Activated naive CD8-positive, alpha-beta T cell treated with anti-CD3 and anti-CD28 coated beads for 36 hours (primary cell): ENCODE results near the gene RPL35A. TPM values are rescaled to one million over a fixed set of nuclear protein-coding genes. Genes with fewer than 3 reads are reported as not detected.
A peak's percentile ranks its signal among the peaks of the same experiment; 100 is the strongest.
"Not testable (repeated sequence)": the region's sequence is repeated elsewhere in the genome, so short reads cannot be mapped to it uniquely, and the experiment has no call there.

Experiments
- DNase-seq: peaks from one replicate; pipeline ENCODE4 v3.0.0; 2021
- H3K27ac Mint-ChIP-seq: one replicate; pipeline ENCODE4 v1.8.0; 2022; ENCODE audit warnings: mild to moderate bottlenecking, moderate library complexity, mixed read lengths
- H3K27me3 Mint-ChIP-seq: one replicate; pipeline ENCODE4 v1.8.0; 2022; ENCODE audit warnings: mild to moderate bottlenecking, mixed read lengths
- H3K36me3 Mint-ChIP-seq: one replicate; pipeline ENCODE4 v1.8.0; 2021; ENCODE audit warnings: mild to moderate bottlenecking, mixed read lengths
- H3K4me1 Mint-ChIP-seq: one replicate; pipeline ENCODE4 v1.8.0; 2021; ENCODE audit warnings: mixed read lengths
- H3K4me3 Mint-ChIP-seq: one replicate; pipeline ENCODE4 v1.8.0; 2022; ENCODE audit warnings: mild to moderate bottlenecking, moderate library complexity, mixed read lengths
- H3K9me3 Mint-ChIP-seq: one replicate; pipeline ENCODE4 v1.8.0; 2022; ENCODE audit warnings: mixed read lengths
- total RNA-seq, 2 experiments: library from RNA; stranded (reverse); gene quantifications; one replicate each; pipeline ENCODE4 v1.2.3, GENCODE V29; 2021

RPL35A gene
- total RNA-seq = 1,000 to 10,000 TPM; 1,619 to 1,626 TPM

DNA sequence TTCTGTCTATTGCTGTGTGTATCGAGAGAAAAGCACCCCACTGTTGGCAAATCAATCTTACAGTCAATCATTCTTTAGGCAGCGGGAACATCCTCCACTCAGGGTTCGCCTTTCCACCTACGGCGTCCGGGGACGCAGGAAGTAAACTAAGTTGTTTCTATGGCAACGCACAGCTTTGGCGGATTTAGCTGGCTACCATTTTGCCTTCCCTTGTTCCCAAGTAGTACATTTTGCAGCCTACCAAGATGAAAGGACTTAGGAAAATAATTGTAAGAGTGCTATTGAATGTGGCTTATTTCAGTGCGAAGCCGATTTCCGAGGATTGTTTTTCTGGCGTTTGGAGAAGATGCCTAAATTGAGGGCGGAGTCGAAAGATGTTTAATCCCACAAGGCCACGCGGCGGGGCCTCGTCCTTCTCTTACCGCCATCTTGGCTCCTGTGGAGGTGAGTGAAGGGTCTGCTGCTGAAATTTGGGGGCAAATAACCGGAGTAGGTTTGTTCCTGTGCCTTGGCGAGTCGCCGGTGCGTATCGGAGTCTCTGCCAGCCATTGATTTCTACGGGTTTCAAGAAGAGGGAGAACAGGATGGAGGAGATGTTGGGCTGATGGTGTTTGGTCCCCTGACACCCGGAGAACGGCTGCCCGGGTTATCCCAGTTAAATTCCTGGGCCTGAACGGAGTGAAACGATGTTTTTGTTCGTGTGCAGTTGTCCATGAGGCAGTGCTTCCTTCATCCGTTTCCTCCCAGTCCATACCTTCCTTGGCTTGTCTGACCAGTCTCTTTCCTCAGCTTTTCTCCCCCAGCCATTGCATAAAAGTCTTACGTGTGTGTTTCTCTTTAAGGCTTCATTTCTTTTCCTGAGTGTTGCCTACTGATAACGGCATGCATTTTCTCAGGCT, at the start of gene RPL35A:
Gene RPL35A, plus strand, starts transcription at position 413 of the 899 bp plus-strand sequence. CDS start 778 bp downstream, outside the sequence.
- Mint-ChIP-seq H3K4me1 (peaks cover 31% of the 10 kb centered on the region), H3K27me3 (no peaks in the 10 kb centered on the region), H3K4me3 (peak within 1 kb of the TSS; percentile 95), H3K27ac (peak within 1 kb of the TSS; percentile 99), H3K36me3 (peaks cover 48% of the 10 kb centered on the region), H3K9me3 (no peaks in the 10 kb centered on the region)
- DNase-seq = peak; percentile 82

GRCh38 chr3:197901626-197902025, 48.4 kb upstream of the RPL35A start:
- Mint-ChIP-seq H3K36me3 (no peaks in the 10 kb centered on the region), H3K27me3 (no peaks in the 10 kb centered on the region), H3K27ac (no peak overlapping the region), H3K4me3 (no peak overlapping the region), H3K4me1 (peaks cover 9% of the 10 kb centered on the region), H3K9me3 (no peaks in the 10 kb centered on the region)
- DNase-seq = no peak

- peaks cover 19% of the 10 kb centered on the region for H3K4me1 Mint-ChIP-seq
- H3K4me3 Mint-ChIP-seq = peak overlapping the region; percentile 25
- peaks cover 1% of the 10 kb centered on the region for H3K36me3 Mint-ChIP-seq
- no peaks in the 10 kb centered on the region for H3K9me3 Mint-ChIP-seq
- no peaks in the 10 kb centered on the region for H3K27me3 Mint-ChIP-seq
- DNase-seq = peak; percentile 81
- H3K27ac Mint-ChIP-seq = peak overlapping the region; percentile 42
Measured at GRCh38 chr3:197906023-197906849, 43.8 kb upstream of the RPL35A start.

DNA sequence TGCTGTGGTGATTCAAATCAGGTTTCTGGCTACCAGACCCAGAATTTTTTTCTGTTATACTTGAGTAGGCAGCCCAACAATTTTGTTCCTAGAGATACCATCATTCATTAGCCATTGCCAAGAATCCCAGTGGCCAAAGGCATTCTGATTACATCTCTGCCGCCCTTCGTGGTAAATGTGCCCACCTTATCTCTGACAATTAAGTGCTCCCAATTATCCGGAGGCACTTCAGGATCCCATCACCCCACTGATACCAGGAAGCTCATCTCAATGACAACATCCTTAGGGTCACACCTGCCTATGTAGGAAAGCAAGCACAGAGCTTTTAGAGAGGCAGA, 43.2 kb upstream of the RPL35A start:
- DNase-seq = no peak
- Mint-ChIP-seq H3K9me3 (no peaks in the 10 kb centered on the region), H3K4me1 (peaks cover 19% of the 10 kb centered on the region), H3K4me3 (no peak overlapping the region), H3K36me3 (peaks cover 1% of the 10 kb centered on the region), H3K27me3 (no peaks in the 10 kb centered on the region), H3K27ac (peak overlapping the region; percentile 61)

GRCh38 chr3:197907196-197907595, 42.8 kb upstream of the RPL35A start:
- DNase-seq = no peak
- H3K4me1 Mint-ChIP-seq = peaks cover 19% of the 10 kb centered on the region
- H3K36me3 Mint-ChIP-seq = peaks cover 1% of the 10 kb centered on the region
- H3K27me3 Mint-ChIP-seq = no peaks in the 10 kb centered on the region
- H3K4me3 Mint-ChIP-seq = no peak overlapping the region
- H3K9me3 Mint-ChIP-seq = no peaks in the 10 kb centered on the region
- H3K27ac Mint-ChIP-seq = peak overlapping the region; percentile 61

DNA sequence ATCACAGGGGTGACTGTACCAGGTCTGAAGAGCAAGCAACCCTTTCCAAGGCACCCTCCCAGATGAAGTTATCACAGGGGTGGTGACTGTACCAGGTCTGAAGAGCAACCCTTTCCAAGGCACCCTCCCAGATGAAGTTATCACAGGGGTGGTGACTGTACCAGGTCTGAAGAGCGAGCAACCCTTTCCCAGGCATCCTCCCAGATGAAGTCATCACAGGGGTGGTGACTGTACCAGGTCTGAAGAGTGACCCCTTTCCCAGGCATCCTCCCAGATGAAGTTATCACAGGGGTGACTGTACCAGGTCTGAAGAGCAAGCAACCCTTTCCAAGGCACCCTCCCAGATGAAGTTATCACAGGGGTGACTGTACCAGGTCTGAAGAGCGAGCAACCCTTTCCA, 41.4 kb upstream of the RPL35A start:
- not testable (repeated sequence) for H3K27ac Mint-ChIP-seq, H3K4me3 Mint-ChIP-seq, H3K9me3 Mint-ChIP-seq, DNase-seq, H3K36me3 Mint-ChIP-seq, H3K27me3 Mint-ChIP-seq
- peaks cover 19% of the 10 kb centered on the region for H3K4me1 Mint-ChIP-seq

DNA sequence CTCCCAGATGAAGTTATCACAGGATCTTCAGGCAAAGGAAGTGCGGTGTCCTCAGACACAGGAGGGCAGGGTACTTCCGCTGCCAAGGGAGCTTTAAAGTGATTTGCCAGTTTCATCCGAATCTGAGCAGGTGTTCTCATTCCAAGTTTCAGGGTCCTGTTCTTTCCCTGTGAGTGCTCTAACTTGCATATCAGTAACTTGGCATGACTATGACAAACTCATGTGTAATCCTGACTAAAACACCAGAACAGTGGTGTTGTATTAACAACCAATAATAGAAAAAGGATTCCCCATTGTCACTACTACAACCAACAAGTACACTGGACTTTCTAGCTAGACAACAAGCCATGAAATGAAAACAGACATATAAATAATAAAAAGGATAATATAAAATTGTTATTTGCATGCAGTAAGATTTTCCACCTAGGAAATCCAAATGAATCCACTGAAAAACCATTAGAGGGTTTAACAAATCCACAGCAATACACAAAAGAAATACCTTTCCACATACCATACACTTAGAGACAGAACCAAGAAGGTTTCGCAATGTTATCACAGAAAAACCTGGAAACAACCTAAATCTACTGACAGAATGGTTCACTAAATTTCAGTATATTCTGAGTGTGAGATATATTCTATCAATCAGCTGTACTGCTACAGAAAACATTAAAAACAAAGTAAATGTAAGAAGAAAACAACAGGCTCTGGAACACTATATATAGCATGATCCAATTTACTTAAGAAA, 40.9 kb upstream of the RPL35A start:
- no peaks in the 10 kb centered on the region for H3K9me3 Mint-ChIP-seq
- H3K36me3 Mint-ChIP-seq = peaks cover 1% of the 10 kb centered on the region
- H3K4me1 Mint-ChIP-seq = peaks cover 19% of the 10 kb centered on the region
- H3K27me3 Mint-ChIP-seq = no peaks in the 10 kb centered on the region
- H3K4me3 Mint-ChIP-seq = no peak overlapping the region
- H3K27ac Mint-ChIP-seq = no peak overlapping the region
- DNase-seq = no peak

DNA sequence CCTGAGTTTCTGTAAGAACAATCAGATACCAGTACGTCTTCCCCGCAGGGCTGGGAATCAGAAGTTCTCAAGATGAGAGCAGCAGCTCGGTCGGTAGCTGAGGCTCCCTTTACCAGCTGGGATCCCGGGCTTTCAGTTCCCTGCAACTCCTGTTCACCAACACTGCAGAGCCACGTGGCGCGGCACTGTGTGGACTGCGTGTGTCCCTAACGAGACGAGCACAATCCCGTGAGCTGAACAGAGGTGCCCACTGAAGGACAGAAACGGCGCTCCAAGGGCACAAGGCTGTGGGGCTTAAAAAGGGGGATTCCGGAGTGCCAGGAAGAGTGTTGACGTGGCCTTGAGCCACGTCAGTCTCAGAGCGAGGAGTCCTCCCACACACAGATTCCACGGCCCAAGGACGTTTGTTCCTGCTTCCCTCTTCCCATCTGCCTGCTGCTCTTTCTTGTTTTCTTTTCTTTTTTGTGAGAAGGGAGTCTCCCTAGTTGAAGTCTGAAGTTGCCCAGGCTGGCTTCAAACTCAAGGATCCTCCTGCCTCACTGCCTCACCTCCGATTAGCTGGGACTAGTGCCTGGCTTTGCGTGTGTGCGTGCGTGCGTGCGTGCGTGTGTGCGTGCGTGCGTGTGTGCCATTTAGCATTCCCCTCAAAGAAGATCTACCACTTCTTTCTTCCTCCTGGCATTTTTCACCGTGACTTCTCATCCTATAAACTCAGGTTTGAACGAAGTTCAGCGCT, 37.1 kb upstream of the RPL35A start:
- H3K4me1 Mint-ChIP-seq = no peaks in the 10 kb centered on the region
- DNase-seq = no peak
- H3K27ac Mint-ChIP-seq = no peak overlapping the region
- no peaks in the 10 kb centered on the region for H3K27me3 Mint-ChIP-seq
- H3K4me3 Mint-ChIP-seq = no peak overlapping the region
- no peaks in the 10 kb centered on the region for H3K9me3 Mint-ChIP-seq
- no peaks in the 10 kb centered on the region for H3K36me3 Mint-ChIP-seq

- H3K4me1 Mint-ChIP-seq = no peaks in the 10 kb centered on the region
- no peaks in the 10 kb centered on the region for H3K9me3 Mint-ChIP-seq
- H3K36me3 Mint-ChIP-seq = no peaks in the 10 kb centered on the region
- no peaks in the 10 kb centered on the region for H3K27me3 Mint-ChIP-seq
- H3K4me3 Mint-ChIP-seq = no peak overlapping the region
- no peak for DNase-seq
- no peak overlapping the region for H3K27ac Mint-ChIP-seq
Measured at GRCh38 chr3:197913641-197914380, 36.2 kb upstream of the RPL35A start.

- DNase-seq, H3K4me1 Mint-ChIP-seq, H3K4me3 Mint-ChIP-seq: not testable (repeated sequence)
Measured at GRCh38 chr3:197921429-197922275, 28.3 kb upstream of the RPL35A start.

DNA sequence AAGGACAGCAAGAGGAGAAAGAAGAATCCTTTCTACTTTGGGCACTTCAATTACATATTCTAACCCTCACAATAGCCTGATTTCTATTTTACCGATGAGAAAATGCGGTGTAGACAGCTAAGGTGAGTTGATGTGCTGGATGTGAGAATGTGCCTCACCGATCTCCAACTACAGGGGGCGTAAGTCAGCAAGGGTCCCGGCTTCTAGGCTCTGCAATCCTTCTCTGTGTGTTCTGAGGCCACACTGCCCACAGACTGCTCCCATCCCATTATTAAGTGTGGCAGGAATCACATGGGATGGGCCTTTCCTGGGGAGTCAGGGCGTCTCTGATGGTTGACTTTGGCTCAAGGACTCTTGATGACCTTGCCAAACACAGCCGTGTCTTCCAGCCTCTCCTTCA, 23.6 kb upstream of the RPL35A start:
- no peak for DNase-seq

More at GRCh38 chr3:197921429-197922275, 28.3 kb upstream of the RPL35A start:
- H3K27ac Mint-ChIP-seq, H3K36me3 Mint-ChIP-seq, H3K9me3 Mint-ChIP-seq, H3K27me3 Mint-ChIP-seq: not testable (repeated sequence)

DNA sequence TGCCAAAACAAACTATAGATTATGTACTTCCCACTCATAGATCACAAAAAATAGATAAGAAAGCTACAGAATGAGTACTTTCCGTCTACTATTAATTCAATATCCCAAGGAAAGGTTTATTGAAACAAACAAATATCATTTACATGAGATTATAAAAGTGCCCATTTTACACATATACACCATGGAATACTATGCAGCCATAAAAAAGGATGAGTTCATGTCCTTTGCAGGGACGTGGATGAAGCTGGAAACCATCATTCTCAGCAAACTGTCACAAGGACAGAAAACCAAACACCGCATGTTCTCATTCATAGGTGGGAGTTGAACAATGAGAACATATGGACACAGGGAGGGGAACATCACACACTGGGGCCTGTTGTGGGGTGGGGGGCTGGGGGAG, 22.4 kb upstream of the RPL35A start:
- not testable (repeated sequence) for DNase-seq, H3K4me1 Mint-ChIP-seq, H3K27me3 Mint-ChIP-seq, H3K4me3 Mint-ChIP-seq, H3K9me3 Mint-ChIP-seq, H3K27ac Mint-ChIP-seq
- H3K36me3 Mint-ChIP-seq = peaks cover 14% of the 10 kb centered on the region

More for the DNA sequence above, 23.6 kb upstream of the RPL35A start:
- H3K27me3 Mint-ChIP-seq = no peaks in the 10 kb centered on the region
- no peaks in the 10 kb centered on the region for H3K9me3 Mint-ChIP-seq
- no peak overlapping the region for H3K4me3 Mint-ChIP-seq
- peaks cover 19% of the 10 kb centered on the region for H3K36me3 Mint-ChIP-seq
- no peak overlapping the region for H3K27ac Mint-ChIP-seq
- peaks cover 3% of the 10 kb centered on the region for H3K4me1 Mint-ChIP-seq

- Mint-ChIP-seq H3K27ac (no peak overlapping the region), H3K9me3 (no peaks in the 10 kb centered on the region), H3K4me1 (no peaks in the 10 kb centered on the region), H3K27me3 (no peaks in the 10 kb centered on the region), H3K4me3 (no peak overlapping the region), H3K36me3 (peaks cover 2% of the 10 kb centered on the region)
- DNase-seq = no peak
Measured at GRCh38 chr3:197936819-197937384, 13.1 kb upstream of the RPL35A start.
